ENCODE results near the gene DAND5. TPM values are rescaled to one million over a fixed set of nuclear protein-coding genes. Genes with fewer than 3 reads are reported as not detected.

DAND5 gene
- total and polyA plus RNA-seq, 9 of the 15 experiments (the other 6 are each of a cell fraction or from before 2014, with no cell fraction given) = 0.22 to 0.83 (median 0.60) TPM

DNA sequence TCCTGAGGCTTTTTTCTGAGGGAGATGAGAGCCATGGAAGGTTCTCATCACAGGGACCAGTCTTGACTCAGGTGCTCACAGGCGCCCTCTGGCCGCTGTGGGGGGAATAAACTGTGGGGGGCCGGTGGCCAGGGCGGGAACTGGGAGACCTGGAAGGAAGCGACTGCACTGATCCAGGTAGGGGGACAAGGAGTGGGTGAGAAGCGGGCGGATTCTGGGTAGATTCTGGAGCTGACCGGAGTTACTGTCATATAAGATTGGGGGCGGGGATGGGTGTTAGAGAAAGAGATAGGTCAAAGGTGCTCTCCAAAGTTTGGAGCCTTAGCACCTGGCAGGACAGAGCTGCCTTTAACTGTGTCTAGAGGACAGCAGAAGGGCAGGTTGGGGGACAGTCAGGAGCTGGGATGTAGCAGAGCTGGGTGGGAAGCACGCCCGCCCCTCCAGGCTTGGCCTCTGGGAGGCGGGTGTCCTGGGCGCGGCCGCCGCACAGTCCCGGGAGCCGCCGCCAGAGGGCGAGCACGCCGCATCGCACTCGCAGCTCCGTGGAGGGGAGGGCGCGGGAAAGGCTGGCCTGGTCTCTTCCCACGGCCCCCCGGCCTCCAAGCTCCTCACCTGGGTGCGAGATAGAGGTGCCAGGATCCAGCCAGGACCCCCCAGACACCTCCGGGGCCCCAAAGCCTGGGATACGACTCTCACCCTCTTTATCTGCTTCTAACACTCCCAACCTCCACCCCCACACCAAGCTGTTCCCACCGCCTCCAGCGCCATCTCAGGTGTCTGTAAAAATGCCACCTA is 4.2 kb upstream of the DAND5 start (continued):
- TF ChIP-seq CBX8 (IDR thresholded peaks at IDR 0.05; ENCODE audit: borderline replicate concordance, extremely low read depth, low read depth, low read length, poor library complexity, severe bottlenecking) (no peak), MAZ (CRISPR knock-in tag; conservative IDR thresholded peaks at IDR 0.05 in 1 of 2, IDR thresholded peaks at IDR 0.05 in 1 of 2) (peak; percentile 92 to 98), SLC30A9 (CRISPR knock-in tag; IDR thresholded peaks at IDR 0.05) (no peak), ZNF217 (CRISPR knock-in tag; IDR thresholded peaks at IDR 0.05) (no peak), HDAC3 (IDR thresholded peaks at IDR 0.05; ENCODE audit: borderline replicate concordance, partially characterized antibody) (no peak), PTTG1 (tag; IDR thresholded peaks at IDR 0.05; ENCODE audit: low read depth) (no peak), E2F3 (CRISPR knock-in tag; IDR thresholded peaks at IDR 0.05) (no peak; the same call in 1 of the 2 replicates), BMI1 (IDR thresholded peaks at IDR 0.05; ENCODE audit: low read length) (no peak), ELK3 (CRISPR knock-in tag; IDR thresholded peaks at IDR 0.05) (no peak), MAX (CRISPR knock-in tag; IDR thresholded peaks at IDR 0.05) (peak; percentile 2; the same call in 1 of the 2 replicates), ZNF3 (CRISPR knock-in tag; IDR thresholded peaks at IDR 0.05) (no peak), PRPF4 (IDR thresholded peaks at IDR 0.05; ENCODE audit: insufficient read depth, low read depth, low read length, poor library complexity, severe bottlenecking) (peak; percentile 49), FOSL1 (tag; conservative IDR thresholded peaks at IDR 0.05) (no peak), GTF2B (IDR thresholded peaks at IDR 0.05; ENCODE audit: extremely low read depth, insufficient read length) (no peak), SRSF1 (IDR thresholded peaks at IDR 0.05; ENCODE audit: low read depth, low read length) (no peak), CBX5 (IDR thresholded peaks at IDR 0.05; ENCODE audit: borderline replicate concordance, low read depth) (no peak), SMARCA4 (IDR thresholded peaks at IDR 0.05) (peak; percentile 51)
- TF ChIP-seq, protein P1, sequence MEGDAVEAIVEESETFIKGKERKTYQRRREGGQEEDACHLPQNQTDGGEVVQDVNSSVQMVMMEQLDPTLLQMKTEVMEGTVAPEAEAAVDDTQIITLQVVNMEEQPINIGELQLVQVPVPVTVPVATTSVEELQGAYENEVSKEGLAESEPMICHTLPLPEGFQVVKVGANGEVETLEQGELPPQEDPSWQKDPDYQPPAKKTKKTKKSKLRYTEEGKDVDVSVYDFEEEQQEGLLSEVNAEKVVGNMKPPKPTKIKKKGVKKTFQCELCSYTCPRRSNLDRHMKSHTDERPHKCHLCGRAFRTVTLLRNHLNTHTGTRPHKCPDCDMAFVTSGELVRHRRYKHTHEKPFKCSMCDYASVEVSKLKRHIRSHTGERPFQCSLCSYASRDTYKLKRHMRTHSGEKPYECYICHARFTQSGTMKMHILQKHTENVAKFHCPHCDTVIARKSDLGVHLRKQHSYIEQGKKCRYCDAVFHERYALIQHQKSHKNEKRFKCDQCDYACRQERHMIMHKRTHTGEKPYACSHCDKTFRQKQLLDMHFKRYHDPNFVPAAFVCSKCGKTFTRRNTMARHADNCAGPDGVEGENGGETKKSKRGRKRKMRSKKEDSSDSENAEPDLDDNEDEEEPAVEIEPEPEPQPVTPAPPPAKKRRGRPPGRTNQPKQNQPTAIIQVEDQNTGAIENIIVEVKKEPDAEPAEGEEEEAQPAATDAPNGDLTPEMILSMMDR (IDR thresholded peaks at IDR 0.05 in 2 of 3, conservative IDR thresholded peaks at IDR 0.05 in 1 of 3; ENCODE audit: insufficient read depth in 2 of 3, low read depth in 1 of 3, low read length in 3 of 3) = peak; percentile 88 to 99 (median 98)
- TF ChIP-seq, protein P2, sequence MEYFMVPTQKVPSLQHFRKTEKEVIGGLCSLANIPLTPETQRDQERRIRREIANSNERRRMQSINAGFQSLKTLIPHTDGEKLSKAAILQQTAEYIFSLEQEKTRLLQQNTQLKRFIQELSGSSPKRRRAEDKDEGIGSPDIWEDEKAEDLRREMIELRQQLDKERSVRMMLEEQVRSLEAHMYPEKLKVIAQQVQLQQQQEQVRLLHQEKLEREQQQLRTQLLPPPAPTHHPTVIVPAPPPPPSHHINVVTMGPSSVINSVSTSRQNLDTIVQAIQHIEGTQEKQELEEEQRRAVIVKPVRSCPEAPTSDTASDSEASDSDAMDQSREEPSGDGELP (CRISPR knock-in tag; IDR thresholded peaks at IDR 0.05; ENCODE audit: borderline replicate concordance) = peak; percentile 78; the same call in 1 of the 2 replicates
- TF ChIP-seq, protein P3, sequence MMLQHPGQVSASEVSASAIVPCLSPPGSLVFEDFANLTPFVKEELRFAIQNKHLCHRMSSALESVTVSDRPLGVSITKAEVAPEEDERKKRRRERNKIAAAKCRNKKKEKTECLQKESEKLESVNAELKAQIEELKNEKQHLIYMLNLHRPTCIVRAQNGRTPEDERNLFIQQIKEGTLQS (IDR thresholded peaks at IDR 0.05) = no peak
- TF ChIP-seq, protein P3 (CRISPR knock-in tag; conservative IDR thresholded peaks at IDR 0.05) = 0 out of 2 replicates have a peak, but pooled peaks have one; percentile 46

All from K562 (cell line).